Measurements from ENCODE around the gene MIOX. TPM values are rescaled to one million over a fixed set of nuclear protein-coding genes. Genes with fewer than 3 reads are reported as not detected.

MIOX gene
- total RNA-seq, 4 donors from 2014 or later, result not detected

- 9 to 13% methylated on average over 17 to 30 of the region's 45 CpGs for WGBS, 2 donors
- no peak for DNase-seq (ENCODE audit: low spot score in 2 of 2)
- TF ChIP-seq CTCF (IDR thresholded peaks at IDR 0.05), result no peak
- H3K4me3 ChIP-seq (ENCODE audit: low read depth, poor library complexity, severe bottlenecking), result no peak overlapping the region
- intact Hi-C loops (cut with DNase I; ENCODE audit: low total_unique reads), result no loop called here
Observed at GRCh38 chr22:50481045-50481439, 5.6 kb upstream of the MIOX start.

GRCh38 chr22:50481440-50482106 is 5.1 kb upstream of the MIOX start, which contains the start of gene ADM2:
ADM2 (plus strand) TSS chr22:50481543; CDS start chr22:50481848, 305 bp downstream.
- intact Hi-C loops (cut with DNase I; ENCODE audit: low total_unique reads), result no loop called here
- TF ChIP-seq CTCF (IDR thresholded peaks at IDR 0.05) (no peak), POLR2A (IDR thresholded peaks at IDR 0.05) (no peak)
- no peak within 1 kb of the TSS for H3K4me3 ChIP-seq (ENCODE audit: low read depth, poor library complexity, severe bottlenecking)
- WGBS, 2 donors, result 2 to 4% methylated on average over 7 to 46 of the region's 70 CpGs
- no peak for DNase-seq (ENCODE audit: low spot score in 2 of 2)

- no peak for TF ChIP-seq CTCF (IDR thresholded peaks at IDR 0.05)
- TF ChIP-seq POLR2A (IDR thresholded peaks at IDR 0.05), result no peak
- DNase-seq (ENCODE audit: low spot score in 2 of 2), result no peak
- WGBS, 2 donors, result 47 to 74% methylated on average over 5 to 11 of the region's 35 CpGs
- intact Hi-C loops (cut with DNase I; ENCODE audit: low total_unique reads), result no loop called here
- H3K4me3 ChIP-seq (ENCODE audit: low read depth, poor library complexity, severe bottlenecking), result no peak overlapping the region
Observed at GRCh38 chr22:50482107-50483074, 4.3 kb upstream of the MIOX start.

GRCh38 chr22:50483106-50483505 is 3.6 kb upstream of the MIOX start:
- intact Hi-C loops (cut with DNase I; ENCODE audit: low total_unique reads), result no loop called here
- DNase-seq (ENCODE audit: low spot score in 2 of 2), result no peak
- 84 to 86% methylated on average over 10 of the region's 10 CpGs for WGBS, 2 donors
- no peak for TF ChIP-seq POLR2A (IDR thresholded peaks at IDR 0.05)
- no peak for TF ChIP-seq CTCF (IDR thresholded peaks at IDR 0.05)
- H3K4me3 ChIP-seq (ENCODE audit: low read depth, poor library complexity, severe bottlenecking), result no peak overlapping the region

- WGBS, 2 donors, result 84 to 93% methylated on average over 6 to 8 of the region's 8 CpGs
- TF ChIP-seq POLR2A (IDR thresholded peaks at IDR 0.05) (no peak), CTCF (IDR thresholded peaks at IDR 0.05) (no peak)
- H3K4me3 ChIP-seq (ENCODE audit: low read depth, poor library complexity, severe bottlenecking), result no peak overlapping the region
- intact Hi-C loops (cut with DNase I; ENCODE audit: low total_unique reads), result no loop called here
- no peak for DNase-seq (ENCODE audit: low spot score in 2 of 2)
Observed at GRCh38 chr22:50483556-50483955, 3.1 kb upstream of the MIOX start.

Data from lower leg skin (tissue), 4 donors.